IMR-90 (cell line): ENCODE data around the gene FH. TPM values are rescaled to one million over a fixed set of nuclear protein-coding genes. Genes with fewer than 3 reads are reported as not detected.

Source experiments
- ATAC-seq: fragments of 200-7000 bp; cut with Tn5 transposase; 2 replicates; pipeline ENCODE4 v1.9.1; 2020; ENCODE audit warnings: low read depth, mild to moderate bottlenecking, moderate library complexity
- BruUV-seq: library from RNA; stranded (reverse); fragments of 400-500 nt; replicated peaks from 2 replicates; lab custom pipeline; 2021; lab: Mats Ljungman, UMichigan
- CTCF ChIA-PET: fragments of 300-600 bp; formaldehyde crosslinking; extraction: SDS; loops from one replicate; lab custom pipeline; 2021; ENCODE audit warnings: antibody characterized with exemption; lab: Yijun Ruan, JAX
- POLR2A ChIA-PET: fragments of 300-600 bp; sonication (Branson Sonifier 250); formaldehyde crosslinking; loops from one replicate; lab custom pipeline; 2022; ENCODE audit warnings: antibody characterized with exemption; ENCODE audit not compliant: unreplicated experiment; lab: Charles Lee
- DNase-seq: peaks from one replicate; pipeline ENCODE4 v3.0.0; 2013
- H2AFZ ChIP-seq: replicated peaks from 2 replicates; pipeline ENCODE3; 2013; ENCODE audit warnings: low read length, mild to moderate bottlenecking; ENCODE audit not compliant: poor library complexity
- H2AK5ac ChIP-seq: 2 replicates; pipeline ENCODE4 v1.6.1; 2013; ENCODE audit warnings: low read depth, low read length, inconsistent platforms
- H2AK9ac ChIP-seq: replicated peaks from 2 replicates; pipeline ENCODE3; 2013; ENCODE audit warnings: mild to moderate bottlenecking, low read depth, low read length, moderate library complexity; ENCODE audit not compliant: poor library complexity
- H2BK120ac ChIP-seq: 2 replicates; pipeline ENCODE4 v1.6.1; 2013; ENCODE audit warnings: low read depth, low read length, inconsistent platforms
- H2BK15ac ChIP-seq: 3 replicates; pipeline ENCODE4 v1.6.1; 2013; ENCODE audit warnings: low read depth, low read length, inconsistent platforms
- H2BK20ac ChIP-seq: 2 replicates; pipeline ENCODE4 v1.6.1; 2013; ENCODE audit warnings: low read depth, mild to moderate bottlenecking, inconsistent platforms, low read length, moderate library complexity
- H2BK5ac ChIP-seq: 2 replicates; pipeline ENCODE4 v1.6.1; 2013; ENCODE audit warnings: mild to moderate bottlenecking, low read depth, low read length, inconsistent platforms; ENCODE audit not compliant: poor library complexity, severe bottlenecking
- H3K14ac ChIP-seq: replicated peaks from 2 replicates; pipeline ENCODE4 v1.6.1; 2013; ENCODE audit warnings: low read depth, low read length, inconsistent platforms
- H3K18ac ChIP-seq: 2 replicates; pipeline ENCODE4 v1.6.1; 2013; ENCODE audit warnings: low read depth, low read length, control low read depth
- H3K23ac ChIP-seq: 2 replicates; pipeline ENCODE4 v1.6.1; 2013; ENCODE audit warnings: low read depth, low read length, inconsistent platforms
- H3K27ac ChIP-seq: 2 replicates; pipeline ENCODE4 v1.5.1; 2013; ENCODE audit warnings: mild to moderate bottlenecking, control low read depth, low read length; ENCODE audit not compliant: insufficient read depth
- H3K27me3 ChIP-seq: 2 replicates; pipeline ENCODE4 v1.6.1; 2013; ENCODE audit warnings: low read length; ENCODE audit not compliant: control insufficient read depth, insufficient read depth
- H3K36me3 ChIP-seq: 2 replicates; pipeline ENCODE4 v1.6.1; 2013; ENCODE audit warnings: low read length, mixed read lengths; ENCODE audit not compliant: control insufficient read depth, insufficient read depth
- H3K4ac ChIP-seq: 2 replicates; pipeline ENCODE4 v1.6.1; 2013; ENCODE audit warnings: low read depth, low read length, inconsistent platforms
- H3K4me1 ChIP-seq: 2 replicates; pipeline ENCODE4 v1.6.1; 2013; ENCODE audit warnings: low read length, mixed read lengths; ENCODE audit not compliant: control insufficient read depth, insufficient read depth
- H3K4me2 ChIP-seq: 2 replicates; pipeline ENCODE4 v1.6.1; 2013; ENCODE audit warnings: low read depth, mild to moderate bottlenecking, control low read depth, low read length, moderate library complexity
- H3K4me3 ChIP-seq: 2 replicates; pipeline ENCODE4 v1.5.1; 2013; ENCODE audit warnings: low read depth, mild to moderate bottlenecking, control low read depth, low read length, moderate library complexity; ENCODE audit not compliant: insufficient read depth
- H3K56ac ChIP-seq: 2 replicates; pipeline ENCODE4 v1.6.1; 2013; ENCODE audit warnings: low read length, inconsistent platforms; ENCODE audit not compliant: insufficient read depth; ENCODE audit errors: extremely low read depth
- H3K79me1 ChIP-seq, 2 experiments: 2 replicates each; pipeline ENCODE4 v1.6.1; 2013; ENCODE audit warnings: low read length in 2 of 2, inconsistent platforms in 1 of 2, low read depth in 1 of 2
- H3K9ac ChIP-seq: 2 replicates; pipeline ENCODE4 v1.6.1; 2013; ENCODE audit warnings: low read depth, low read length, control low read depth
- H3K9me1 ChIP-seq: 2 replicates; pipeline ENCODE4 v1.6.1; 2013; ENCODE audit warnings: low read length, inconsistent platforms; ENCODE audit not compliant: insufficient read depth
- H3K9me3 ChIP-seq: 2 replicates; pipeline ENCODE4 v1.6.1; 2013; ENCODE audit warnings: low read length; ENCODE audit not compliant: control insufficient read depth, insufficient read depth
- H4K20me1 ChIP-seq: 2 replicates; pipeline ENCODE4 v1.6.1; 2013; ENCODE audit warnings: low read length, inconsistent platforms; ENCODE audit not compliant: insufficient read depth
- H4K5ac ChIP-seq: 2 replicates; pipeline ENCODE4 v1.6.1; 2013; ENCODE audit warnings: mild to moderate bottlenecking, low read depth, low read length, control low read depth
- H4K8ac ChIP-seq, 2 experiments: 2 replicates each; pipeline ENCODE4 v1.6.1; 2013; ENCODE audit warnings: low read depth in 2 of 2, low read length in 2 of 2, control low read depth in 1 of 2, inconsistent platforms in 1 of 2
- H4K91ac ChIP-seq: 2 replicates; pipeline ENCODE4 v1.6.1; 2013; ENCODE audit warnings: low read depth, low read length, inconsistent platforms; ENCODE audit not compliant: insufficient read depth
- CEBPB ChIP-seq: IDR thresholded peaks from 2 replicates; pipeline ENCODE4 v1.6.1; 2012; ENCODE audit warnings: low read depth, low read length, improper control_type of control experiment
- CTCF ChIP-seq: conservative IDR thresholded peaks from 2 replicates; pipeline ENCODE4 v1.5.1; 2012; ENCODE audit warnings: mild to moderate bottlenecking, low read depth, low read length, improper control_type of control experiment
- ELK1 ChIP-seq: fragments of 150-350 bp; IDR thresholded peaks from 2 replicates; pipeline ENCODE4 v1.6.1; 2016; ENCODE audit warnings: low read depth, mild to moderate bottlenecking, low read length, moderate library complexity, borderline replicate concordance
- NFE2L2 ChIP-seq: fragments of 150-350 bp; IDR thresholded peaks from 2 replicates; pipeline ENCODE4 v1.6.1; 2016; ENCODE audit warnings: low read depth, mild to moderate bottlenecking, low read length
- RCOR1 ChIP-seq: IDR thresholded peaks from 2 replicates; pipeline ENCODE4 v1.6.1; 2012; ENCODE audit warnings: mild to moderate bottlenecking, low read length, improper control_type of control experiment; ENCODE audit not compliant: insufficient replicate concordance
- SMC3 ChIP-seq: fragments of 150-350 bp; IDR thresholded peaks from 2 replicates; pipeline ENCODE4 v1.6.1; 2016; ENCODE audit warnings: low read depth, mild to moderate bottlenecking, antibody characterized with exemption, low read length, moderate library complexity
- WGBS, 2 experiments: methylation state at CpG; one replicate each; pipeline versions ENCODE4 v1.1.5 to v1.1.7; 2013; ENCODE audit warnings: missing lambda C conversion rate in 2 of 2; ENCODE audit not compliant: insufficient read length in 1 of 2; ENCODE audit errors: extremely low coverage in 2 of 2; 5-methylcytosine and 5-hydroxymethylcytosine counted together
- dilution Hi-C: fragments of 300-500 bp; cut with HindIII; formaldehyde crosslinking; loops from one replicate; pipeline ENCODE4 v1.14.3; 2018; ENCODE audit warnings: low sequenced_read_pairs; ENCODE audit not compliant: unreplicated experiment
- in situ Hi-C: fragments of 300-500 bp; cut with MboI; formaldehyde crosslinking; loops from 3 replicates; pipeline ENCODE4 v1.14.3; 2019; ENCODE audit warnings: low sequenced_read_pairs, inconsistent platforms, mixed read lengths
- intact Hi-C: fragments of 100-400 bp; cut with micrococcal nuclease; formaldehyde crosslinking; loops from 2 replicates; pipeline ENCODE4 v1.10.0; 2022
- polyA plus RNA-seq, 3 experiments: library from polyadenylated mRNA; depleted of rRNA; stranded (reverse); fragments of >200 nt; gene quantifications; 2 replicates each; pipeline ENCODE4 v1.2.3, GENCODE V29; 2012; ENCODE audit warnings: low replicate concordance in 1 of 3
- total RNA-seq: library from RNA; depleted of rRNA; stranded (reverse); fragments of >200 nt; gene quantifications from 2 replicates; pipeline ENCODE4 v1.2.3, GENCODE V29; 2012

The FH gene
- total and polyA plus RNA-seq, 2 of the 4 experiments (the other 2 are of a cell fraction) = 75.5 to 78.7 TPM

GRCh38 chr1:241536969-241537368, 17.4 kb upstream of the FH start:
- Histone ChIP-seq H3K4me1 (no peaks in the 10 kb centered on the region), H3K9me3 (no peaks in the 10 kb centered on the region), H3K9ac (no peak overlapping the region), H3K4me3 (no peak overlapping the region), H3K27ac (no peak overlapping the region), H2AFZ (no peak overlapping the region), H3K23ac (no peak overlapping the region), H3K56ac (no peak overlapping the region), H3K4ac (no peak overlapping the region), H2AK9ac (no peak overlapping the region), H3K18ac (no peak overlapping the region), H3K36me3 (no peaks in the 10 kb centered on the region), H3K27me3 (peaks cover 7% of the 10 kb centered on the region), H3K14ac (no peak overlapping the region), H3K4me2 (no peak overlapping the region), H4K5ac (no peak overlapping the region), H2BK5ac (no peak overlapping the region), H4K8ac (no peak overlapping the region), H2BK15ac (no peak overlapping the region), H2AK5ac (no peak overlapping the region), H3K79me1 (no peaks in the 10 kb centered on the region), H2BK20ac (no peak overlapping the region), H4K91ac (no peak overlapping the region), H4K20me1 (no peaks in the 10 kb centered on the region), H2BK120ac (no peak overlapping the region), H3K9me1 (no peaks in the 10 kb centered on the region)
- no peak for ATAC-seq
- WGBS, 2 experiments = 0% methylated on average over 1 of the region's 2 CpGs; no CpG with 5 or more reads in 1 of the 2 experiments
- CTCF ChIA-PET = interaction anchor here (0.9 kb wide), 1 partner anchor 283 kb away, joined by 6 read pairs; no protein-coding TSS in a partner anchor
- intact Hi-C loops (loop anchor here (5.0 to 10.0 kb wide), 2 partner anchors 40 to 1788 kb away; no protein-coding TSS in a partner anchor), dilution Hi-C loops (no loop called here), in situ Hi-C loops (loop anchor here (25.0 kb wide), 1 partner anchor 450 kb away; the partner anchor contains the start of gene MAP1LC3C)
- DNase-seq = no peak
- BruUV-seq = no TSS peak
- TF ChIP-seq RCOR1 (no peak), NFE2L2 (no peak), CEBPB (no peak), CTCF (no peak), ELK1 (no peak), SMC3 (no peak)
- POLR2A ChIA-PET = no interaction called here
